Raji (cell line): ENCODE results near the gene ATF7IP.

Experiments
- POLR2A ChIP-seq: IDR thresholded peaks from 2 replicates; pipeline ENCODE4 v1.6.1; 2011; ENCODE audit warnings: low read depth, low read length, control low read depth; ENCODE audit not compliant: insufficient read depth

ATF7IP gene

DNA sequence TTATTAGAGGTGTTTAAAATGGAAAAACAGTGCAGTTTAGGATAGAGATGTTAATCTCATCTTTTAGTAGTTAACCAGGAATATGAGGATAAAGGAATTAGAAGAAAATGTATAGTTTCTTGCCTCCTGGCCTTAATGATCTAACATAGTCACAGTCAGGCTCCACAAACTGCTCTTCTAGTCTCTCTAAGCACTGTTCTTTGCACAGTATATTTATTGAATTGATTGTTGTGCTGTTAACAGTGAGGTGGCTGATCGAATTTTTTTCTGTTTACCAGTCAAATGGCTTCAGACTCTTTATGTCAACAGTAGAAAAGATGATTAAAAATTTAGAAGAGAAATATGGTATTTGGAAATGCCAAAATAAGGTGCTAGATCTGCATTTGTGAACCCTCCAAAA, 37.8 kb downstream of the ATF7IP start:
- no peak for TF ChIP-seq POLR2A

DNA sequence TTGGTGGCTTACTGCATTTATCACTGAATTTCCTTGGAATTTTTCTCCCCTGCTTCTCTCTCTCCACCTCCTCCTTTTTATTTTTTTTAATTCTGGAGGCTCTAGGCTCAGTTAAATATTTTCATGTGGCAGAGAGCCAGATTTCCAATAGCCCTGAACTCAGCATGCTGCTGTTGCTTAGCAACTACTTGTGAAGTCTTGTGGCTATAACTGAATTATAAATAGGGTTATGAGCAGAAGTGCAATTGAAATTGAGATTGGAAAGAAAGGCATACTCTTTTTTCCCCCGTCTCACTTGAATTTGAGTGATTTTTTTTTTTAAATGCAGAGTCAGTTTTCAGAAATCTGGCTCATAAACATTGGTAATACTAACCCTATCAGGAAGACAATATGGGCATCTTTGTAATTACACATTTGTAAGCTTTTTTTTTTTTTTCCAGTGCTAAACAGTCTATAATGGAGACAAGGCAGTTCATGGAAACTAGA, 38.3 kb downstream of the ATF7IP start:
- no peak for TF ChIP-seq POLR2A

DNA sequence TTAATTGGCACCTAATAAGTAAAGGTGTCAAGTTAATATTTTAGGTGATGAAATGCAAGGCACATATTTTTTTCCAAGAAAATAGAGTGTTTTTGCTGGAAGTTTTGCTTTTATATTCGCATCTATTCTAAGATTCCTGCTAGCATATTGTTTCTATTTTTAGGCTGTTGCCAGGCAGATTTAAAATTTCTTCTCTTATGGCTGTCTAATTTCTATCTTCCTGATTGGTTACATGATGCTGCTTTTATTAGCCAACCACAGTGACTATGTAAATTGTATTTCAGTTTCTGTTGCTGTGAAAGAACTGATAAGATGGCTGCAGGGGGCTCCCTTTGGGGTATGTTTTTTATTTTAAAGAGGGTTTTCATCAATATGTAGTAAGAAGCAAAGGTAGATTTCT, 42.7 kb downstream of the ATF7IP start:
- no peak for TF ChIP-seq POLR2A

DNA sequence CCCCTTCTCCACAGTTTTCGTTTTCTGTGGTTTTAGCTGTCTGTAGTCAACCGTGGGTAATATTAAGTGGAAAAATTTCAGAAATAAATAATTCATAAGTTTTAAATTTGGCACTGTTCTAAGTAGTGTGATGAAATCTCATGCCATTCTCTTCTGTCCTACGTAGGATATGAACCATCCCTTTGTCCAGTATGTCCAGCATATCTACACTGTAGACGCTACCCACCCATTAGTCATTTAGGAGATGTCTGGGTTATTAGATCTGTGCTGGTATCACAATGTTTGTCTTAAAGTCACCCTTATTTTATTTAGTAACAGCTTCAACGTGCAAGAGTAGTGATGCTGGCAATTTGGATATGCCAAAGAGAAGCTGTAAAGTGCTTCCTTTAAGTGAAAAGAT, 44.7 kb downstream of the ATF7IP start:
- no peak for TF ChIP-seq POLR2A

DNA sequence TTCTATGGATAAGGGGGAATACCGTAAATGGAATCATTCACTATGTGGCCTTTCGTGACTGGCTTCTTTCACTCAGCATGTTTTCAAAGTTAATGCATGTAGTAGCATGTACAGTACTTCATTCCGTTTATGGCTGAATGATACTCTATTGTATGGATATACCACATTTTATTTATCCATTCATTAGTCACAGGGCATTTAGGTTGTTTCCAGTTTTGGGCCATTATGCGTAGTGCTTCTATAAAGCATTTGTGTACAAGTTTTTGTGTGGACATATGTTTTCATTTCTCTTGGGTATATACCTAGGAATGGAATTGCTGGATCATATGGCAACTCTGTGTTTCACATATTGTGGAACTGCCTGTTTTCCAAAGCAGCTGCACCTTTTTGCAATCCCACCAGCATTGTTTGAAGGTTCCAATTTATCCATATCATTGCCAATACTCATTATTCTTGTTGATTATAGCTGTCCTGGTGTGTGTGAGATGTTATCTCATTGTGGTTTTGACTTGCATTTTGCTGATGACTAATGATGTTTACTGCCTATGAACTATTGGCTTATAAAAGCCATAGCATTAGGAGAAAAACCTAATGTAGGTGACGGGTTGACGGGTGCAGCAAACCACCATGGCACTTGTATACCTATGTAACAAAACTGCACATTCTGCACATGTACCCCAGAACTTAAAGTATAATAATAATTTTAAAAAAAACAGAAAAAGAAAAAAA, 45.5 kb downstream of the ATF7IP start:
- TF ChIP-seq POLR2A, result no peak

DNA sequence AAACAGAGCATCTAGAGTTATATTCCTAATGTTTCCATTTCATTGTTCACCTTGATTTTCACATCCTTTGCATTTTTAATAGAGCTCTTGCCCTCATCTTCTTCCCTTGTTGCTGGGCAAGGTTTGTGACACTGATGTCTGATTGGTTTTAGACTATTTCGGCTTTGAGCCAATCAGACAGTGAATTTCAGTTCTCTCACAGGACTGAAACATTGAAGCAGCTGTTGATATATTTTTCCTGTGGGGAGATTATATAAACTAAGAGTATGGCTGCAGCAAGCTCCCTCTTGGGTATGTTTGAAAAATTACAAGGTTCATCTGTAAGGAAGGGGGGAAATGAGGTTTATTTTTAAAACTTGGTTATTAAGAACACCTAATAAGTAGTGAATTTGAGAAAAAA, 51.2 kb downstream of the ATF7IP start:
- no peak for TF ChIP-seq POLR2A

DNA sequence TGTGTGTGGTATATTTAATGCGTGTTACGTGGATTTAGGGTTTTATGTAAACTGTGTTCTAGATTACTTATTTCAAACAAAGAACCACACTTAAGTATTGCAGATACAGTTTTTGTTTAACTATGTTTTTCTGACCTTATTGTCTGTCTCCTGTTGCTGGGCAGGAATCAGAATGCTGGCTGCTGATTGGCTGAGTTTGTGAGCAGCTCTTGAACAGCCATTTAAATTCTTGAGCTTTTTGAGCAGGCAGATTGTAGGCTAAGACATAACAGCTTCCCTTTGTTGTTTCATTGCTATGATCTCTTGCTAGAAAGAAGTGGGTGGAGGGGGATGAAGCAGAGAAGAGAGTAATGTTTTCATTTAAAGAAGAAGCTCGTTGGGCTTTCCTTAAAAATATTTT, 52.2 kb downstream of the ATF7IP start:
- no peak for TF ChIP-seq POLR2A

DNA sequence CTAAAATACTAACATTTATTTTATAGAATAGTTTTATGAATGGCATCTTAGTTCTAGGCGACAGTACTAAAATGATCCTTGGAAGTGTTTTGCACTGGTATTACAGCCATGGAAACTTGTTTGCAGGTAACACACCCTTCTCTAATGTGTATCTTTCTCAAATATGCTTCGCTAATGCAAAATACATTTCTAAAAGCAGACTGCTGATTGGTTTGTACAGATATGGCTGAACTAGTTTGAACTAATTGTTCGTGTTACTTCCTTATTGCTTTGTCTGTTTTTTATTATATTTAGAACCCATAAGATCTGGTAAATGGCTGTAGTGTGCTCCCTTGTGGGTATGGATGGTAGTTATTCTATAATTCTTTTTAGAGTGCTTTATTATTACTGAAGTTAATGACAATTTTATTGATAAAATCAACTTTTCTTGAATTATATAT, 53.0 kb downstream of the ATF7IP start:
- no peak for TF ChIP-seq POLR2A

DNA sequence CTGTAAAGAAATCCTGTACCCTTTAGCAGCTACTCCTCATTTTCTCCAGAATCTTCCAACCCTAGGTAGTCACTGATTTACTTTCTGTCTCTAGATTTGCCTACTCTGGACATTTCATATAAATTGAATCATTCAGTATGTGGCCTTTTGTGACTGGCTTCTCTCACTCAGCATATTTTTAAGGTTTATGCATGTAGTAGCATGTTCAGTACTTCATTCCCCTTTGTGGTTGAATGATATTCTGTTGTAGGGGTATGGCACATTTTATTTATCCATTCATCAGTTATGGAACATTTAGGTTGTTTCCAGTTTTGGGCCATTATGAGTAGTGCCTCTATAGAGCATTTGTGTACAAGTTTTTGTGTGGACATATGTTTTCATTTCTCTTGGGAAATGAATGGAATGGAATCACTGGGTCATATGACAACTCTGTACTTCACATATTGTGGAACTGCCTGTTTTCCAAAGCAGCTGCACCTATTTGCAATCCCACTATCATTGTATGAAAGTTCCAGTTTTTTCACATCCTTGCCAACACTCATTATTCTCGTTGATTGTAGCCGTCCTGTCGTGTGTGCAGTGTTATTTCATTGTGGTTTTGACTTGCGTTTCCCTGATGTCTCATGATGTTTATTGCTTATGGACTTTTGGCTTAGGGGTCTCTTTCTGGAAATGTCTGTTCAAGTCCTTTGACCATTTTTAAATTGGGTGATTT, 57.2 kb downstream of the ATF7IP start:
- no peak for TF ChIP-seq POLR2A

DNA sequence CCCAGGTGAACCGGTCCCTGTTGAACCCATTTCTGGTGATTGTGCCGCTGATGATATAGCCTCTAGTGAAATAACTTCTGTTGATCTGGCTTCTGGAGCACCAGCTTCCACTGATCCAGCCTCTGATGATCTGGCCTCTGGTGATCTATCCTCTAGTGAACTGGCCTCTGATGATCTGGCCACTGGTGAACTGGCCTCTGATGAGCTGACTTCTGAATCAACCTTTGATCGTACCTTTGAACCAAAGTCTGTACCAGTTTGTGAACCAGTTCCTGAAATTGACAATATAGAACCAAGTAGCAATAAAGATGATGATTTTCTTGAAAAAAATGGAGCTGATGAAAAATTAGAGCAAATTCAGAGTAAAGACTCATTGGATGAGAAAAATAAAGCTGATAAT, 59.1 kb downstream of the ATF7IP start:
- TF ChIP-seq POLR2A, result no peak

DNA sequence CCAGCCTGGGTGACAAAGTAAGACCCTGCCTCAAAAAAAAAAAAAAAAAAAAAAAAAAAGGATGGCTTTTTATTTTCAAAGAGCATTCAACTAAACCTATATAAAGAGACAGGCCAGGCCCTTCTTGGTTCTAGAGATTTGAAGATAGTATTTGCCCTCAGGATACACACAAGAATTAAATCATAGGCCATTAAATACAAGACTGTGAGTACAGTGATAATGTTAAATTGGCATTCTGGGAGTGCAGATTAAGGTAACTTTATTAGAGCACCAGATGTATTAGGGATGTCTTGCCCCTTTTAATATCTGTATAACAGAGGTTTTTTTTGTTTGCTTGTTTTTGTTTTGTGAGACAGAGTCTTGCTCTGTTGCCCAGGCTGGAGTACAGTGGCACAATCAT, 61.3 kb downstream of the ATF7IP start:
- no peak for TF ChIP-seq POLR2A

DNA sequence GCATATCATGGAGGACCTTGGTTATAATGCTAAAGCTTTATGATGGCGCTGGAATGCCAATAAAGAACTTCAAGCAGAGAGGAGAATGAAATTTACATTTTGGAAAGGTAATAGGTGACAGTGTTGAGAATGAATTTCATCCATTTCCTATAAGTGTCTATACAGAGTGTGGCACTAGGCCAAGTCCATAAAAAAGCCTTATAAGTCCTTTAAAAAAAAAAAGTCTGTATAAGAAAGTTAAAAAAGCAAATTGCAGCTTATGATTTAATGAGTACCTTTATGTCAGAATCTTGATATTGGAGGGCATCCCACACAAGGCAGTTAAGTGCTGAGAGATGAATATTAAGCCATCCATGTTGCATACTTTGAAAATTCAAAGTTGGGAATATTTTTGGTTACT, 62.4 kb downstream of the ATF7IP start:
- TF ChIP-seq POLR2A, result no peak

DNA sequence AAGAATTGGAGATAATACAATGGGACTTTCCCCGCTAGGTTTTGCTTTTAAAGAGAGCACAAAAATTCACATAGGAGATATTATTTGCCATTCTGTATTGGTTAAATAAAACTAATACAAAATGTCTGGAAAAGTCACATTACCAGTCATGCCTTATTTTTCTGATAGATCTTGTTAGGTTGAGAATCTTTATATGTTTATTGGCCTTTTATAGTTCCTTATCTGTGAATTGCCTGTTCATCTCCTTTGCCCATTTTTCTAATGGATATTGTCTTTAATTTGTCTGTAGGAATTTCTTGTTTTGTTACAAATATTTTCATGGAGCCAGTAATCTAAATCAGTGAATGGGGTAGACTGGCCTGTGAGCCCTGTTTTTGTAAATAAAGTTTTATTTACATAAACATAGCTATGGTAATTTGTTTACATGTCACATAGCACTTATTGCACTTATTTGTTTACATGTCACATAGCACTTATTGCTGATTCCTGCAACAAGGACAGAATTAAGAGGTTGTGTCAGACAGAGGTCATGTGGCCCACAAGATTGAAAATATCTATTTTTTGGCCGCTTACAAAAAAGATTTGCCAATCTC, 65.0 kb downstream of the ATF7IP start:
- TF ChIP-seq POLR2A, result no peak

DNA sequence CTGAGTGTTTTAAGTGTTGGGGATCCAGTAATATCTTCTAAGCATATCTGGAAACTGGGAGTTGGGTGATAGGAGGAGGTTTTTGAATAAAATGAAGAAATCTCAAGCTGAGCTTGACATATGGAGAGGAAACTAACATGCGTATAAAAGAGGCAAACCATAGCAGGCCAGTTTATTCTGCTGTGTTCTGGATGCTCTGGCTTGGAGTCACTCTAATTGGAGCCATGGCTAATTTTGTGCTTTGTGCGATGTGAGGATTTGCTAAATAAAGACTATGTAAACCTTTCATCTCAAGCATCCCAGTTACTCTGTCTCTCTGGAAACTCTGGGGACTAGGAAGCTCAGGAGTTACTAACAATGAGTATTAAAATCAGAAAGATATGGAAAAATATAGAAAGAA, 66.5 kb downstream of the ATF7IP start:
- TF ChIP-seq POLR2A, result no peak

DNA sequence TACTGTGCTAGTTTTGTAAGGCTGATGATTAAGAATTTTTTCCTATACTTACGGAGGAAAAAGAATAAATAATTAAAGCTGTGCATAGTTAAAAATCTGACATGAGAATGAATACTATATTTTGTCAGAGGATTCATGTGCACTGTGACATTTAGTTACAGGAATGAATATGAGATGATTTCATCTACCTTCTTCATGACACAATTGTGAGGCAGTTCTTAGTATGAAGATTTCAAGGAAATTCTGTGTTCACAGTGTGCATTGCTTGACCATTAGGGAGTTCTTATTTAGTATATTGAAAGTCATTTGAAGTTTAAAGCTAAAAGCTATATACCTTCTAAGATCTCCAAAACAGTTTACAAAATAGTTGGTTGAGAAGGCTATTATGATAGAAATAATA, 70.1 kb downstream of the ATF7IP start:
- no peak for TF ChIP-seq POLR2A
